ENCODE measurements around the gene TRIM22. TPM values are rescaled to one million over a fixed set of nuclear protein-coding genes. Genes with fewer than 3 reads are reported as not detected.
"Not testable (repeated sequence)": the region's sequence is repeated elsewhere in the genome, so short reads cannot be mapped to it uniquely, and the experiment has no call there.

TRIM22 gene
- total RNA-seq, 2 experiments from 2014 or later = 228 to 242 TPM

DNA sequence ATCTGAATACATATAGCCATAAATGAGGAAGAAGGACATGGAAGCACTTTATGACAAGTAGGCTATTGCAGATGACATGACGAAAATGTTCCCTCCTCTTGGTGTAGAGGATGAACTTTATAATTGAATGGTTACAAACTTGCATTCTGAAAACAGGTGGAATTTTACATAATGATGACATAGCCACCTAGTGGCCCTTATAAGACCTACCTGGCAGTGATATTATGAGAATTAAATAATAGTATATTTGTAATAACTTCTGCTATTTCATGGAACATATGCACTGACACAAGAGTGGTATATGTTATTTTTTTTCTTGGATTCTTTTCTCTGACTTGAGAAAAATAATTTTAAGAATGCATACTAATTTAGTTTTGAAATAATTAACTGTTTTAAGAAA, 22.9 kb downstream of the TRIM22 start:
- DNase-seq (no peak), ATAC-seq (peak; percentile 44)
- Mint-ChIP-seq H3K27ac (no peak overlapping the region), H3K36me3 (ENCODE audit: low read depth) (peaks cover 47% of the 10 kb centered on the region), H3K4me3 (no peak overlapping the region), H3K27me3 (ENCODE audit: low read depth) (no peaks in the 10 kb centered on the region), H3K4me1 (ENCODE audit: low read depth) (peaks cover 8% of the 10 kb centered on the region), H3K9me3 (ENCODE audit: insufficient read depth) (peaks cover 3% of the 10 kb centered on the region)
- ChIA-PET POLR2A (interaction anchor here (2.1 kb wide), 1 partner anchor 15 kb away, joined by 5 read pairs; no protein-coding TSS in a partner anchor), CTCF (interaction anchor here (1.1 to 2.3 kb wide), 5 partner anchors 12 to 111 kb away, joined by 3 to 9 read pairs (median 3); partner anchors contain the start of genes TRIM34 and TRIM5)

DNA sequence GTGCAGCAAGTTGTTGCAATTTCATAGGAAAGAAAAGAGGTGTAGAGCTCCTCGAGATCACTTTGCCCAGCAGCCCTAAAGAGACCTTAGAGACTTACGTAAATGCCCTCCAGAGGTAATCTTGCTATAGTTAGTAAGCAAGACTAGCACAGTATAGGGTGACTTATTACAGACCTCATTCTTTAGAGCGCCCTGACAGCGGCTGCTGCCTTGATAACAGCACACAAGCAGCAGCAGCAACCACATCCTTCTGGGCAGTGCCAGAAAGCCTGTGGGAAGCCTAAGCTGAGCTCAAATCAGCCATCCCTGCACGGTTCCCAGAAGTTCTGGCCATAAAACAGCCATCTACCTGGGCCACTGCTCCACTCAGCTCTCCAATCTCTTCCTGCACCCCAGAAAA, 24.1 kb downstream of the TRIM22 start:
- DNase-seq (no peak), ATAC-seq (no peak)
- CTCF ChIA-PET = interaction anchor here (0.9 to 2.0 kb wide), 5 partner anchors 10 to 30 kb away, joined by 3 to 7 read pairs (median 3); no protein-coding TSS in a partner anchor
- peaks cover 40% of the 10 kb centered on the region for H3K36me3 Mint-ChIP-seq (ENCODE audit: low read depth)
- no peak overlapping the region for H3K27ac Mint-ChIP-seq
- no peak overlapping the region for H3K4me3 Mint-ChIP-seq
- POLR2A ChIA-PET = interaction anchor here (0.6 to 2.1 kb wide), 2 partner anchors 16 to 23 kb away, joined by 3 to 5 read pairs; no protein-coding TSS in a partner anchor
- peaks cover 3% of the 10 kb centered on the region for H3K9me3 Mint-ChIP-seq (ENCODE audit: insufficient read depth)
- no peaks in the 10 kb centered on the region for H3K27me3 Mint-ChIP-seq (ENCODE audit: low read depth)
- H3K4me1 Mint-ChIP-seq (ENCODE audit: low read depth) = peaks cover 6% of the 10 kb centered on the region

DNA sequence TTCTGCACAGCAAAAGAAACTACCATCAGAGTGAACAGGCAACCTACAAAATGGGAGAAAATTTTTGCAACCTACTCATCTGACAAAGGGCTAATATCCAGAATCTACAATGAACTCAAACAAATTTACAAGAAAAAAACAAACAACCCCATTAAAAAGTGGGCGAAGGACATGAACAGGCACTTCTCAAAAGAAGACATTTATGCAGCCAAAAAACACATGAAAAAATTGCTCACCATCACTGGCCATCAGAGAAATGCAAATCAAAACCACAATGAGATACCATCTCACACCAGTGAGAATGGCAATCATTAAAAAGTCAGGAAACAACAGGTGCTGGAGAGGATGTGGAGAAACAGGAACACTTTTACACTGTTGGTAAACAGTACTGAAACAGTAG, 26.9 kb downstream of the TRIM22 start:
- CTCF ChIA-PET; H3K9me3 Mint-ChIP-seq (ENCODE audit: insufficient read depth); ATAC-seq; DNase-seq; H3K27ac Mint-ChIP-seq; POLR2A ChIA-PET; H3K4me3 Mint-ChIP-seq; H3K27me3 Mint-ChIP-seq (ENCODE audit: low read depth): not testable (repeated sequence)
- H3K36me3 Mint-ChIP-seq (ENCODE audit: low read depth) = peaks cover 27% of the 10 kb centered on the region
- peaks cover 16% of the 10 kb centered on the region for H3K4me1 Mint-ChIP-seq (ENCODE audit: low read depth)

DNA sequence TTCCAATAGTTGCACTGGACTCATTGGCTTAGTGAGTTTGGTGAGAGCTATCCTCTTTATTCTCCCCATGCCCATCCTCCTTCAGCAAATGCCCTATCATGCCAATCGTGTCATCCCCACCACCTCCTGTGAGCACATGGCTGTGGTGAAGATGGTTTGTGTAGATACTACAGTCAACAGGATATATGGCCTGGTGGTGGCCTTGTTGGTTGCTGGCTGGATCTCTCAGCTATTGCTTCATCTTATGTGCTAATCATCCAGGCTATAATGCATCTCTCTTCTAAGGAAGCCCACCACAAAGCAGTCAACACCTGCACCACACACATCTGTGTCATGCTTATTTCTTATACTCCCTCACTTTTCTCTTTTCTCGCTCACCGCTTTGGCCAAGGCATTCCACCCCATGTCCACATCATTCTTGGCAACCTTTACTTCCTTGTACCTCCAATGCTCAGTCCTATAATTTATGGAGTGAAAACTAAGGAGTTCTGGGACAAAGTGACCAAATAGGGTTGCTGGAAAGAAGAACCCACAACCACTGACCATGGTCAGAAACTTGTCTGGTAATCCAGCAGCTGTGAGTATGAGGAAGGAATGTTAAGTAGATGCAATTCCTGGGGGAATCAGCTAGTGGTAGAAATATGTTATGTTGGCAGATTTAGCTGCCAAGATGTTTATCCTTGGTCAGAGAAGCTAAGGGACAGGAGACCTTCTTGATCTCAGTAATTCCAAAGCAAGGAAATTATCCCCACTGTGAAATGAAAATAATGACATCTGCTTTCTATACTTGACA, 30.3 kb downstream of the TRIM22 start:
- peak; percentile 28 for DNase-seq
- Mint-ChIP-seq H3K27ac (no peak overlapping the region), H3K9me3 (ENCODE audit: insufficient read depth) (peaks cover 3% of the 10 kb centered on the region), H3K27me3 (ENCODE audit: low read depth) (peaks cover 3% of the 10 kb centered on the region), H3K4me1 (ENCODE audit: low read depth) (peaks cover 10% of the 10 kb centered on the region), H3K4me3 (no peak overlapping the region), H3K36me3 (ENCODE audit: low read depth) (peaks cover 19% of the 10 kb centered on the region)
- CTCF ChIA-PET = interaction anchor here (1.3 kb wide), 1 partner anchor 35 kb away, joined by 4 read pairs; the partner anchor contains the start of gene TRIM5
- ATAC-seq = no peak
- POLR2A ChIA-PET = interaction anchor here (0.8 kb wide), 1 partner anchor 95 kb away, joined by 3 read pairs; no protein-coding TSS in a partner anchor

DNA sequence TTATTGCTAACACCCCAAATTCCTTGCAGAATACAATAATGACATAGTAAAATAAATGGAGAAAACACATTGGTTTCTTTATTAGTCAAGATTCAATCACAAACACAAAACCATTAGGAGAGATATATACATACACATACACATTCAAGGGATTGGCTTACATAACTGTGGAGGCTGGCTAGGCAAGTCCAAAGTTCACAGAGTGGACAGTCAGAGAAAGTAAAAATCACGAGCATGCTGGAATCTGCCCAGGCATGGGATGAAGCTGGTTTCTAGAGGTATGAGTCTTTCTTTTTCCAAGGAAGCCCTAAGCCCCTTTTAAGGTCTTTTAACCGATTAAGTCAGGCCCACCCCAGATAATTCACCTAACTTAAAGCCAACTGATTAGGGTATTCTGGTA, 33.0 kb downstream of the TRIM22 start:
- H3K9me3 Mint-ChIP-seq (ENCODE audit: insufficient read depth) = no peaks in the 10 kb centered on the region
- H3K4me3 Mint-ChIP-seq = no peak overlapping the region
- H3K36me3 Mint-ChIP-seq (ENCODE audit: low read depth) = peaks cover 10% of the 10 kb centered on the region
- POLR2A ChIA-PET = no interaction called here
- H3K27me3 Mint-ChIP-seq (ENCODE audit: low read depth) = peaks cover 3% of the 10 kb centered on the region
- H3K4me1 Mint-ChIP-seq (ENCODE audit: low read depth) = peaks cover 10% of the 10 kb centered on the region
- CTCF ChIA-PET = no interaction called here
- DNase-seq = no peak
- no peak for ATAC-seq
- no peak overlapping the region for H3K27ac Mint-ChIP-seq

DNA sequence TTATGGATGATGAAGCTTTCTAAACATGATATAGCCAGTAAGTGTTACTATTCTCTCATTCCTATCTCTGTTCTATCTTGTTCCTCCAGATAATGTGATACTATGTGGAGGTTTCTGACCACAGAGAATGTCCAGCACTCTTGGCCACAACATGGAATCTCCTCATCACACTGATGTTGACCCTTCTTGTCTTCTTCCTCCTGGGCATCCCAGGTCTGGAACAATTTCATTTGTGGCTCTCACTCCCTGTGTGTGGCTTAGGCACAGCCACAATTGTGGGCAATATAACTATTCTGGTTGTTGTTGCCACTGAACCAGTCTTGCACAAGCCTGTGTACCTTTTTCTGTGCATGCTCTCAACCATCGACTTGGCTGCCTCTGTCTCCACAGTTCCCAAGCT, 36.8 kb downstream of the TRIM22 start:
- Mint-ChIP-seq H3K27ac (no peak overlapping the region), H3K36me3 (ENCODE audit: low read depth) (no peaks in the 10 kb centered on the region), H3K27me3 (ENCODE audit: low read depth) (peaks cover 3% of the 10 kb centered on the region), H3K4me1 (ENCODE audit: low read depth) (no peaks in the 10 kb centered on the region), H3K4me3 (no peak overlapping the region), H3K9me3 (ENCODE audit: insufficient read depth) (no peaks in the 10 kb centered on the region)
- DNase-seq (no peak), ATAC-seq (no peak)
- ChIA-PET CTCF (interaction anchor here (1.3 kb wide), 1 partner anchor 9 kb away, joined by 3 read pairs; the partner anchor contains the start of gene OR56B1), POLR2A (no interaction called here)

DNA sequence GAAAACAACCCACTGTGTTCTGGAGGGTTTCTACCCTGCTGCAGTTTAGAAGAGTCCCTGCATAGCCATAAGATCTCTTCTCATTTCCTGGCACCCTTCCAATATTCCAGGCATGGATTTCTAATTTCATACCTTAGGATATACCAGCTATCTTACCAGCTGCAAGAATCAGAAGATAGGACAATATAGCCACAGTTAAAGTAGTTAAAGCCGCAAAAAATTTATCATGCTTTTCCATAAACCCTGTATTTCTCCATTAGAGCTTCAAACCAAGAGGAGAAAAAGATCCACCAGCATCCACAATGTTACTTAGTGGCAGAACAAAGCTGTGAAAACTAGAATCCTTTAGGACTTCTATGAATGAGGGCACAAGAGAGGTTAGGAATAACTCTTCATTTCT, 38.1 kb downstream of the TRIM22 start:
- peaks cover 3% of the 10 kb centered on the region for H3K27me3 Mint-ChIP-seq (ENCODE audit: low read depth)
- CTCF ChIA-PET = interaction anchor here (0.6 kb wide), 1 partner anchor 110 kb away, joined by 4 read pairs; no protein-coding TSS in a partner anchor
- no peak for ATAC-seq
- H3K27ac Mint-ChIP-seq = no peak overlapping the region
- DNase-seq = no peak
- H3K36me3 Mint-ChIP-seq (ENCODE audit: low read depth) = no peaks in the 10 kb centered on the region
- no peaks in the 10 kb centered on the region for H3K4me1 Mint-ChIP-seq (ENCODE audit: low read depth)
- H3K4me3 Mint-ChIP-seq = no peak overlapping the region
- POLR2A ChIA-PET = interaction anchor here (0.6 kb wide), 1 partner anchor 945 kb away, joined by 3 read pairs; no protein-coding TSS in a partner anchor
- H3K9me3 Mint-ChIP-seq (ENCODE audit: insufficient read depth) = no peaks in the 10 kb centered on the region

DNA sequence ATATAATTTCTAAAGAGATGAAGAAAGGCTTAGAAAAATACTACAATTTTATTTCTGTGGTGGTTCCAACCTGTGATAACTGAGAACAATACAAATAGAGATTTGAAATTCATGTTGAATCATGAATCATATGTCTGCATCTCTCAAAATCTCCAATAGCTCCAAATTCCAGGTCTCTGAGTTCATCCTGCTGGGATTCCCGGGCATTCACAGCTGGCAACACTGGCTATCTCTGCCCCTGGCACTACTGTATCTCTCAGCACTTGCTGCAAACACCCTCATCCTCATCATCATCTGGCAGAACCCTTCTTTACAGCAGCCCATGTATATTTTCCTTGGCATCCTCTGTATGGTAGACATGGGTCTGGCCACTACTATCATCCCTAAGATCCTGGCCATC, 46.8 kb downstream of the TRIM22 start, which contains the start of gene OR56B1:
Gene OR56B1 (plus strand): TSS at position 53 of the 400 bp plus-strand sequence. CDS start 69 bp downstream, at position 122.
- ChIA-PET CTCF (interaction anchor here (1.3 kb wide), 1 partner anchor 11 kb away, joined by 3 read pairs; no protein-coding TSS in a partner anchor), POLR2A (interaction anchor here (0.6 kb wide), 2 partner anchors 15 to 33 kb away, joined by 3 read pairs; no protein-coding TSS in a partner anchor)
- no peaks in the 10 kb centered on the region for H3K27me3 Mint-ChIP-seq (ENCODE audit: low read depth)
- no peak for ATAC-seq
- DNase-seq = no peak
- H3K4me1 Mint-ChIP-seq (ENCODE audit: low read depth) = no peaks in the 10 kb centered on the region
- H3K4me3 Mint-ChIP-seq = no peak within 1 kb of the TSS
- no peaks in the 10 kb centered on the region for H3K36me3 Mint-ChIP-seq (ENCODE audit: low read depth)
- no peak within 1 kb of the TSS for H3K27ac Mint-ChIP-seq
- peaks cover 4% of the 10 kb centered on the region for H3K9me3 Mint-ChIP-seq (ENCODE audit: insufficient read depth)

DNA sequence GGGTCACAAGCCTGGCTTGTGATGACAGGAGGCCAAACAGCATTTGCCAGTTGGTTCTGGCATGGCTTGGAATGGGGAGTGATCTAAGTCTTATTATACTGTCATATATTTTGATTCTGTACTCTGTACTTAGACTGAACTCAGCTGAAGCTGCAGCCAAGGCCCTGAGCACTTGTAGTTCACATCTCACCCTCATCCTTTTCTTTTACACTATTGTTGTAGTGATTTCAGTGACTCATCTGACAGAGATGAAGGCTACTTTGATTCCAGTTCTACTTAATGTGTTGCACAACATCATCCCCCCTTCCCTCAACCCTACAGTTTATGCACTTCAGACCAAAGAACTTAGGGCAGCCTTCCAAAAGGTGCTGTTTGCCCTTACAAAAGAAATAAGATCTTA, 47.5 kb downstream of the TRIM22 start:
- Mint-ChIP-seq H3K9me3 (ENCODE audit: insufficient read depth) (peaks cover 9% of the 10 kb centered on the region), H3K27me3 (ENCODE audit: low read depth) (no peaks in the 10 kb centered on the region), H3K36me3 (ENCODE audit: low read depth) (no peaks in the 10 kb centered on the region), H3K4me3 (no peak overlapping the region), H3K4me1 (ENCODE audit: low read depth) (no peaks in the 10 kb centered on the region), H3K27ac (no peak overlapping the region)
- ChIA-PET CTCF (no interaction called here), POLR2A (no interaction called here)
- ATAC-seq (no peak), DNase-seq (no peak)

DNA sequence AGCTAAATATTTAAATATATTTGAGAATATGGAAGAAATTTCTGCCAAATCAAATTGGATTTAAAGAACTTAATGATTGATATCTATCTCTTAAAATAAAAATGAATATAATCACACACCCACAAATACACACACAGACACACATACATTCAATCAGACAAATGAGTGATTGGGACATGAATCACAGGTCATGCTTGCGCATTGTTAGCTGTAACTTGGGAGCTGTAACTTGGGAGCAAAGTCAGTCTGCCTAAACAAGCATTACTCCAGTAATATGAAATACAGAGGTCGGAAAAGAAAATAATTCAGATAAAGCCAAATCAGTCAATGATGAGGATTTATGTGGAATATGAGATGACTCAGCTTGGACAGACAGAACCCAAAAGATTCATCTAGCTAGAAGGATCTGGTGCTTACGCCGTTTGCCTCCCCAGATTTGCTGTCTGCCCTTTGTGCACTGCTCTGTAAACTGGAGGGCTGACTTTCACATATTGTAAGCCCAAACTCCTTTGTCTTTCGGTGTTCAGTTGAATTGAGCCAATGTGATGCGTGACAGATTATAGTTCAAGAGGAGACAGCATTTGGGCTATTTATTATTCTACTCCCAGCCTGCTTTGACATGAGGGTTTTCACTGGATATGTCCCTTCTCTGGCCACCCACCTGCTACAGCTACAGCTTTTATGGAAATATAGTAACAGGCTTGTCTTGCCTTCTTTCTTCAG, 48.2 kb downstream of the TRIM22 start:
- no peaks in the 10 kb centered on the region for H3K4me1 Mint-ChIP-seq (ENCODE audit: low read depth)
- ChIA-PET POLR2A (no interaction called here), CTCF (no interaction called here)
- ATAC-seq (no peak), DNase-seq (no peak)
- H3K9me3 Mint-ChIP-seq (ENCODE audit: insufficient read depth) = peaks cover 9% of the 10 kb centered on the region
- H3K4me3 Mint-ChIP-seq = no peak overlapping the region
- H3K27ac Mint-ChIP-seq = no peak overlapping the region
- H3K27me3 Mint-ChIP-seq (ENCODE audit: low read depth) = no peaks in the 10 kb centered on the region
- no peaks in the 10 kb centered on the region for H3K36me3 Mint-ChIP-seq (ENCODE audit: low read depth)

DNA sequence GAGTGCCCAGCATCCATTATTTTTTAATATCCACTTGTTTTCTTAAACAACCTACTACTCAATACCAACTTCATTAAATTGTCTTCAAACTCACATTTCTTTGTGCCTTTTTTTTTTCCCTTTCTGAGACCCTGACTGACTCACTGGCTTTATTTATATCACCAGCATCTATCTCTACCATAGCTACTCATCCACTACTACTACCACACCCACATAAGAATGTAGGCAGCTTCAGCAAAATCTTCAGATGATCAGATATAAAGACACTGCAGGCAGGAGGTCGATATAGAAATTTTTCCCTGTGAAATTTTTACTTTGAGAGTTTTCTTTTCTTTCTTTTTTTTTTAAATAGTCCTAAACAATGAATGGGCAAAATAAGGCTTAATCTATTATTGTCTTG, 48.8 kb downstream of the TRIM22 start:
- Mint-ChIP-seq H3K36me3 (ENCODE audit: low read depth) (no peaks in the 10 kb centered on the region), H3K27ac (no peak overlapping the region), H3K4me3 (no peak overlapping the region), H3K4me1 (ENCODE audit: low read depth) (no peaks in the 10 kb centered on the region), H3K9me3 (ENCODE audit: insufficient read depth) (peaks cover 9% of the 10 kb centered on the region), H3K27me3 (ENCODE audit: low read depth) (no peaks in the 10 kb centered on the region)
- no peak for ATAC-seq
- no peak for DNase-seq
- ChIA-PET CTCF (no interaction called here), POLR2A (no interaction called here)

DNA sequence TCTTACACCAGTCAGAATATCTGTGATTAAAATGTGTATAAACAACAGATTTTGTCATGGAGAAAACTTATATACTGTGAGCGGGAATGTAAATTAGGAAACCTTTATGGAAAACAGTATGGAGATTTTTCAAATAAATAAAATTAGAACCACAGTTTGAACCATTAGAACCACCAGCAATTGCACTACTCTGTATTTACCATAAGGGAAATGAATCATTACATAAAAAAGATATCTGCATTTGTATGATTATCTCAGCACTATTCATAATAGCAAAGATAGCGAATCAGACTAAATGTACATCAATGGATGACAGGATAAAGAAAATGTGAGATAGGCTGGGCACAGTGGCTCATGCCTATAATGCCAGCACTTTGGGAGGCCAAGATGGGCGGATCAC, 57.0 kb downstream of the TRIM22 start:
- Mint-ChIP-seq H3K4me3 (no peak overlapping the region), H3K4me1 (ENCODE audit: low read depth) (no peaks in the 10 kb centered on the region), H3K9me3 (ENCODE audit: insufficient read depth) (peaks cover 6% of the 10 kb centered on the region), H3K27me3 (ENCODE audit: low read depth) (no peaks in the 10 kb centered on the region), H3K36me3 (ENCODE audit: low read depth) (no peaks in the 10 kb centered on the region), H3K27ac (no peak overlapping the region)
- no peak for ATAC-seq
- CTCF ChIA-PET = no interaction called here
- POLR2A ChIA-PET = no interaction called here
- DNase-seq = no peak
